GM18498 (cell line): Measurements from ENCODE around the gene SLC2A10.

Source experiments
- ATAC-seq: cut with Tn5 transposase; IDR thresholded peaks from one replicate; pipeline ENCODE4 v1.9.1; 2021; ENCODE audit warnings: mild to moderate bottlenecking, moderate library complexity; ENCODE audit not compliant: unreplicated experiment

The SLC2A10 gene

DNA sequence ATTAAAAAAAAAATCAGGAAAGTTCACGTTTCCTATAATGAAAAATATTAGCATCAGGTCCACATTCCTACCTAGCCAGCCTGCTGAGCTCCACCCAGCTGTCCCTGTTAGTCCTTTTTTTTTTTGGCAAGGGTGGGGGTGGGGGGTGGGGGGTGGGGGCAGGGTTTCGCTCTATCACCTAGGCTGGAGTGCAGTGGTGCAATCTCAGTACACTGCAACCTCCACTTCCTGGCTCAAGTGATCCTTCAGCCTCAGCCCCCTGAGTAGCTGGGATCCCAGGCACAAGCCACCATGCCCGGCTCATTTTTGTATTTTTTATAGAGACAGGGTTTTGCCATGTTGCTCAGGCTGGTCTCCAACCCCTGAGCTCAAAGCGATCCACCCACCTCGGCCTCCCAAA, 7.5 kb upstream of the SLC2A10 start:
- no peak for ATAC-seq

DNA sequence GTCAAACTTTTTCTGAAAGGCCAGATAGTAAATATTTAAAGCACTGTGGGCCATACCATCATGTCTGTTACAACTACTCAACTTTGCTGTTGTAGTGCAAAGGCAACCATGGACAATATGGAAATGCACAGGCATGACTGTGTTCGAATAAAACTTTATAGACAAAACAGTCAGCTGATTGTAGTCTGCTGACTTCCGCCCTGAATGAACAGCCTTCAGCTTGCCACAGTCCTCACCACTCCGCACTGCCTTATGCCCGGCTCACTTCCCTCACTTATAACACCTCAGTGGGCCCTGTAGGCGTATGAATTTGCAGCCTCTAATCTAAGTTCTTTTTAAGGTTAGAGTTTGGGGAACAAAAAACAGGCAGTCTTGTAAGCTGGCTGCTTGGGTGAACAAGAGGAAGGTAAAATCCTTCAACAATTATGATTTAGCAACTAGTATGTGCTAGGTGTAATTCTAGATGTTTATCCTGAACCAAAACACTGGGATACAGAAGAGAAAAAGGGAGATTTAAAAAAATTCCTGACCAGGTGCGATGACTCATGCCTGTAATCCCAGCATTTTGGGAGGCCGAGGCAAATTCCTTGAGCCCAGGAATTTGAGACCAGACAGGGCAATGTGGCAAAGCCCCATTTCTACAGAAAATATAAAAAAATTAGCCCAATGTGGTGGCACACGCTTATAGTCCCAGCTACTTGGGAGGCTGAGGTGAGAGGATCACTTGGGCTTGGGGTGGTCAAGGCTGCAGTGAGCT, 6.8 kb upstream of the SLC2A10 start:
- no peak for ATAC-seq

DNA sequence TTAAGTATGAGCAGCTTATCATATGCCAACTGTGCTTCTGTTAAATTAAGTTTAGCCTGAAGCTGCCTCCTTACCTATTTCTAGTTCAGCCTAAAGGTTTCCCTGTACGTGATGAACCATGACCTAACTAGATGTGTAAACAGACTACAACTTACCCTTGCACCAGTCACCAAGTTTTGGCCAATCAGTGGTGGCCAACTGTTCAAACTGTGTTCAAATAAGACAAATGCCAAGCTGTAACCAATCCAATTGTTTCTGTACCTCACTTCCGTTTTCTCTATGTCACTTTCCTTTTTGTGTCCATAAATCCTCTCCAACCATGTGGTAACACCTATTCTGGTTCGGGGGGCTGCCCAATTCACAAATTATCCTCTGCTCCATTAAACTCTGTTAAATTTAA, 6.0 kb upstream of the SLC2A10 start:
- ATAC-seq = no peak

DNA sequence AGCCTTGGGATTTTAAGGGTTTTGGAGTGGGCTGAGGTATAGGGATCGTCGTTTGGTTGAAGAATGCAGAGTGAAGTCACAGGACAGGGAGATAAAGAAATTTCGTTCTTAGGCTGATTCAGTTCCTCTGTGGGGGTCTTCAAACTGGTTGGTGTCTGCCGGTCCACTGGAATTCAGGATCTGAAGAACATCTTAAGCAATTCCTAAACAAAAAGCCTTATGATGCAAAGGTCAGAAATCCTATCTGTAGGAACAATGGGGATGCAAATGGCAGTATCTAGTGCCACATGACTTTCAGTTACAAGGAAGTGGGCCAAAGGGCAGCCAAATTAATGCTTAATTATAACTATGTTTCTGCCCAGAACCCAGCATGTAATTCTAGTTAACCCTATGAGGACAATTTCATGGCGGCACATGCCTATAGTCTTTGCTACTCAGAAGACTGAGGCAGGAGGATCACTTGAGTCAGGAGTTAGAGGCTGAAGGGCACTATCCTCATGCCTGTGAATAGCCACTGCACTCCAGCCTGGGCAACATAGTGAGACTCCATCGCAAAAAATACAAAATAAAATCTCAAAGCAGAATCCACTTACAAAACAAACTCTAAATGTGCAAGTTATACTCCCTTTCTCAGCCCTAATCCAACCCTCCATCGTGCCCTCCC, 4.6 kb upstream of the SLC2A10 start:
- ATAC-seq = no peak

DNA sequence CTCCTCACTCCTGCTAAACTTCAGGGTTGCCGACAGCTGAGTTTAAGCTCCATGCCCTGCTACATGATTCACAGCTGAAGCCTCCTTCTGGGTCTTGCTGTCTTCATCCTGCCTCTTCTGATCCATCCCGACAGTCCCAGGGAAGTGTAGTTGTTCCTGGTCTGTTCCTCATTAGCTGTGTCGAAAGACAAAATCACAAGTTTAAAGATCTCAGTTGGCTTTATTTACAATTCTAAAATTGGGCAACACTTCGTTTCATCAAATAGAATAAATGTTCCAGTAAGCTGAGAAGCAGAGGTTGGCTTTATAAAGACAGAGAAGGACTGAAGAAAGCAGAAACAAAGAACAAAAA, 4.1 kb upstream of the SLC2A10 start:
- no peak for ATAC-seq

DNA sequence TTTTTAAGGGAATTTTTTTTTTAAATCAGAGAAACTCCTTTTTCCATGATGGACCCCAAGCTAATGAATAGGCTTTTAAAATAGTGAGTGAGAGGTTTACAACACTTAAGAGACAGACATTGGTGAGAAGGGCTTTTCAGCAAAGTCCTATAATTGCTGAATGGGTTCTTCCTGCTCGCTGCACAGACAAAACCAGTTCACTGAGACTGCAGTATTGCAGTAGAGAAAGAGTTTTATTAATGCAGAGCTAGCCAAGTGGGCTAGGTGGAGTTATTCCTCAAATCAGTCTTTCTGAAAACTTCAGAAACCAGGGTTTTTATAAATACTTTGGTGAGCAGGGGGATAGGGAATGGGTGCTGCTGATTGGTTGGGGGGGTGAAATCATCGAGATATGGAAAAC, 3.2 kb upstream of the SLC2A10 start:
- ATAC-seq = no peak

DNA sequence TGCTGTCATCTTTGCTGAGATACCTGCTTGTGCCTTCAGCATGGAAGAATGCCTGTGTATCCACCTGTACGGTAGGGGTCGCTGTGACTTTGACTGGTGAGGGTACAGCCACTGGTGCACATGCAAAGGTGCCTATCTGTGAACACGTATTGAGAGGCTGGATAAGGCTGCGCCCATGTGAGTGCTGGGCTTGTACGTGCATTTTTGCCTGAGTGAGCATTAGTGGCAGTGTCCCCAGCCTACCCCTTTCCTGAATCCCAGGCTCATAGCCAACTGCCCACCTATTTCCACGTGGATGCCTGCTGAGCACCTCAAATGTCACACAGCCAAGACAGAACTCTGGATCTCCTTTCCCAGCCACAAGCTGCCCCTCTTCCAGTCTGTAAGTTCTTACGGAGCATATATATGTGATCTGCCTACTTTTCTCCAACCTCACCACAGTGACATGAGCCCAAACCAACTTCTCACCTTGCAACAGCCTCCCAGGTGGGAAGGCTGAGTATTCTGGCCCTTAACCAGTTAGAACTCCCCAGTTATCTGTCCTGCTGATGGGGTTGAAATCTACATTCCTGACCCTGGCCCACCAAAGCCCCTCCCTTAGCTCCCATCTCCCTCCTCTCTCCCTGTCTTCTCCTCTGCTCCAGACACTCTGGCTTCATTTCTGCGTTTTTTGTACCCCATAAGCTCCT, 1.1 kb upstream of the SLC2A10 start:
- ATAC-seq = no peak

DNA sequence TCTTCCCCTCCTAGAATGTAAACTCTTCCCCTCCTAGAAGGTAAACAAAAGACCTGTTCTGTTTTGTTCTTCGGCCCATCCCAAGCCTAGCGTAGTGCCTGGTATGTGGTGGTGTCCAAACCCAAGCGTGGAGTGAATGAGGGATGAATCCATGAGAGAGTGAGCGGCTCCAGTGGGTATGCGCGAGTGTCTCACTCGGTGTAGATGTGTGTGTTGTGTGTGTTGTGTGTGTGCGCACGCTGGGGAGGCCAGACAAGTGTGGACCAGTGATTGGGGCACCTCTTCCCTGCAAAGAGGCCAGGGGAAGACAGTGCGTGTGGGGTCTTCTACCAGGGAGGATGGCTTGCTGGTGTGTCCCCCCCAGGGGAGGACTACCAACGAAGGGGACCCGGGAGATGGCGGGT, 392 bp upstream of the SLC2A10 start:
- no peak for ATAC-seq

DNA sequence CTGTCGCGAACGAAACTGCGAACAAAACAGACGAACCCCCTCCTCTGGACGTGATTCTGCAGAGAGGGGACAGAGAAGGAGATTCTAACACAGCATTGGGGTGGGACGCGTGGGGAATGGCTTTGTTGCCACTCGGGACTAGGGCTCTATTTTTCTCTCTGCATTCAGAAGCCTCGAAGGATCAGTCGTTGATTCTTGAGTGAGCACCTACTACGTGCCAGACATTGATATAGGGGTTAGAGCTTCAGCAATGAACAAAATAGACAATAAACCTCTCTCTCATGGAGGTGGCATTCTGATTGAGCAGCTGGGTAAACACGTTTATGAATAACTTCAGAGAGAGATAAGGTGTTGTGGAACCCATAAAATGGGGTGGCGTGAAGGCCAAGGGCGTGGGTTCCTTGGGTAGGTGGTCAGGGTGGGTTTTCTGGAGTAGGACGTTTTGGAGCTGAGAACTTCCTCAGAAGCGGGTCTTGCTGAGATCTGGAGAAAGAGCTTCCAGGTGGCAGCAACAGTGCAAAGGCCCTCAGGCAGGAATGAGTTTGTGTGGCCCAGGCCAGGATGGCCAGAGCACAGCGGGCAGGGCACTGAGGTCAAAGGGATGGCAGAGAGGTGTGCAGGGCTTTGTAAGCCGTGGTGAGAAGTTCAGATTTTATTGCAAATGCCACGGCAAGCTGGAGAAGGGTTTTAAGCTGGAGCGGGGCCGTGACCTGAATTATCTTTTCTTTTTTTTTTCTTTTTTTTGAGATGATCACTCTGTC, 884 bp downstream of the SLC2A10 start:
- no peak for ATAC-seq

DNA sequence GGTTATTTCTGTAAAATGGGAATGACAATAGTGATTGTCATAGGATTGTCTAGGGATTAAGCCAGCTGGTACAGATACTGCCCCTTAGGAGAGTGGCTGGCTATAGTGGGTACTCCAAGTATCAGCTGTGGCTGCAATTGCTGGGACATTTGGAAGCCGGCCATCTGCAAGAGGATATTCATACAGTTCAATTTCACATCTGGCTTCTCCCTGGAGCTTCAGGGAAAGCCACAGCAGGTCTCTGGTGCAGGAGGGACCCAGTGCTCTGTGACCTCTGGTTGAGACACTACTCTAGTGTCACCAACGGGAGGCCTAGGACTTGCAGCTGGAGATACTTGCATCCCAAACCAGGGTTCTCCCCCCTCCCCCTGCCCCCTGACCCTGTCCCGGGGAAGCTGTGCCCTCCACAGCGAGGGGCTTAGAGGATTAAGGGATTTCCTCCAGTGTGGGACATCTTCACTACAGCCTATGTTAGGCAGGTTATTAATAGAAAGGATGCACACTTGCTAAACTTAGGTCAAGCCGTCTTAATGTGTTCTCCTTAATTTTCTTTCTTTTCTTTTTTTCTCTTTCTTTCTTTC, 2.7 kb downstream of the SLC2A10 start:
- ATAC-seq = no peak

DNA sequence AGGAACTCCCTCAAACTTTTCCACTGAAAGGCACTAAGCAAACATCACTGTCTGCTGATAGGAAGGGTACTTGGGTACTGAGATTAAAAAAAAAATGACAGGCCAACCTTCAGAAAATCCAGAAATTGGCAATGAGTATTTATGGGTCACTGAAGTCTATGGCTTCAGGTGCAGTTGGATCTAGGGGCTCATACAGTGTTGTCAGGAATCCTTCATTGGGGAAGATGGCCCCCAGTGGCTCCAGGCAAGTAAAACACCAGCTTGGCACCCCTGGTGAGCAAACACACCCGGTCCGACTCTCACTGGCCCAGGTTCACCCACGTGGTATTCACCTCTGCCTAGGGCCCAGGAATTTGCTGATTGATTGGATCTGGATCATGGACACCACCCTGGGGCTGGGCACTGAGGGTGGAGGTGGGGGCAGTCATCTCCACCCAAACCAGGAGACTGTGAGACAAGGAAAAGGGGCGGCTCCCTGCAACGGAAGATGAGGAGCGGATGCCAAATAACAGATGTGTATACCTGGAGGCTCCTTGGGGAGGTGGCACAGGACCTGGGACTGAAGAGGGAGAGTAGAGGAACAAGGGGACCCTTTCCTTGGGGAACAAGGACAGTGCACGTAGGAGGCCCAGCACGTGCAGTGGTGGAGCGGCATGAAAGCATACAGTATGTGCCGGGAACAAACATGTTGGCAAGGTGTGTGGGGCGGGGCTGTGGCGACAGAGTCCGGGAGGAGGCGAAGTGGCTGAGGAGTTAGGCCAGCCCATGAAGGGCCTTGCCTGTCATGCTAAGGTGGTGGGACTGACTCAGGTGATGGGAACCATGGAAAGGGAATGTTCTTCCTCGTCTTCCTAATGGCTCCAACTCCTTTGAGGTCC, 4.7 kb downstream of the SLC2A10 start:
- no peak for ATAC-seq

DNA sequence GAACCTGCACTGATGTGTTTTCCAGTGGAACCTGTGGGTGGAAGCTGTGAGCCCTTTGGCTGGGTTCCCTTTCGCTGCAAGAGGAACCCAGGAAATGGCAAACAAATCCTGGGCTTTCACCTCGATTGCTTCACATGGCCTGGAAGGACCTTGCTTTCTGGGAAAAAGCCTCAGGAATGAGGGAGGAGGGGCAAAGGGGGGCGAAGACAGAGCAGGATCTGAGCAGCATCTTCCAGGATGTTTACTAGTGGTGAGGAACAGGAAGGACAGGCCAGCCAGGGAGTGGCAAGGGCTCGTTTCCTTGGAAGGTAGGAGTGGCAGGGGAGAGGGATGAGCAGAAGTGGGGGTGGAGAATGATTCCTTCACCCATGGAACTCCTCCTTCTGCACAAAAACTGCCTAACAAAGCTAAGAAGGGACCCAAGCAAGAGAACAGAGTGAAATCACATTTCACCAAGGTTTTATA, 5.9 kb downstream of the SLC2A10 start:
- ATAC-seq = no peak

DNA sequence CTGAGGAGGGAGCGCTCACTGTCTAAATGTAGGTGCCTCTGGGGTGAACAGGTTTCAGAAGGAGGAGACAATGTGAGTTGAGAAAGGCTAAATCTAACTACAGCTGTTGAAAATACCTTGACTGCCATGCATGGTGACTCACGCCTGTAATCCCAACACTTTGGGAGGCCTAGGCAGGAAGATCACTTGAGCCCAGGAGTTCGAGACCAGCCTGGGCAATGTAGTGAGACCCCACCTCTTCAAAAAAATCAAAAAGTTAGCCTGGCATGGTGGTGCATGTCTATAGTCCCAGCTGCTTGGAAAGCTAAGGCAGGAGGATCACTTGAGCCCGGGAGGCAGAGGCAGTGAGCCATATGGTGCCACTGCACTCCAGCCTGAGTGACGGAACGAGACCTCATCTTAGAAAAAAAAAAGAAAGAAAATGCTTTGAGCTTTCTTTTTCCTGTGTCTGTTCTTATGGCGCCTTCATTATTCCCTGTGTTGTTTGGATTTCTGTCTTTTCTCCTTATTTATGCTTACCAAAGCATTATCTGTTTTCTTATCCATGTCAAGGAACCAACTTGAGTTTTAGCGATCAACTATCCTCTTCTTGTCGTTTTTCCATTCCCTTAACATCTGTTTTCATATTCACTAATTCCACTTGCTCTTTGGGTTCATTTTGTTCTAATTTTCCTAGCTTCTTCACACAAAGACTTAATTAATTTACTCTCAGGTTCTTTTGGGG, 8.5 kb downstream of the SLC2A10 start:
- no peak for ATAC-seq

DNA sequence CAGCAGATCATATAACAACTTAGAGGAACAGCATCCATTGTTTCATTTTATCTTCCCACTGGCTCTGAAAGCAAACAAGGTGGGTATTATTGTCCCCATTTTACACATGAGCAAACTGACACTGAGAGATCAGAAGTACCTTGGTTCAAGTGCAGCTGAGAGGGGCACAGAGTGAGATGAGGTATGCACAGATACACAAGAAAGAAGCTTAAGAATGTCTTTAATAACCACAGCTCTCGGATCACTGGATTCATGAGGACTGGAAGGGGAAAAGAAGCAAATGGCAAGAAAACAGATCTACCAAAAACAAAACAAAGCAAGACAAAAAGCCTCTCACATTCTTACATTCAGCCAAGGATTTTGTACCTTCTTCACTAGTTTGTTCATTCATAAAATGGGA, 10.6 kb downstream of the SLC2A10 start:
- ATAC-seq = no peak

DNA sequence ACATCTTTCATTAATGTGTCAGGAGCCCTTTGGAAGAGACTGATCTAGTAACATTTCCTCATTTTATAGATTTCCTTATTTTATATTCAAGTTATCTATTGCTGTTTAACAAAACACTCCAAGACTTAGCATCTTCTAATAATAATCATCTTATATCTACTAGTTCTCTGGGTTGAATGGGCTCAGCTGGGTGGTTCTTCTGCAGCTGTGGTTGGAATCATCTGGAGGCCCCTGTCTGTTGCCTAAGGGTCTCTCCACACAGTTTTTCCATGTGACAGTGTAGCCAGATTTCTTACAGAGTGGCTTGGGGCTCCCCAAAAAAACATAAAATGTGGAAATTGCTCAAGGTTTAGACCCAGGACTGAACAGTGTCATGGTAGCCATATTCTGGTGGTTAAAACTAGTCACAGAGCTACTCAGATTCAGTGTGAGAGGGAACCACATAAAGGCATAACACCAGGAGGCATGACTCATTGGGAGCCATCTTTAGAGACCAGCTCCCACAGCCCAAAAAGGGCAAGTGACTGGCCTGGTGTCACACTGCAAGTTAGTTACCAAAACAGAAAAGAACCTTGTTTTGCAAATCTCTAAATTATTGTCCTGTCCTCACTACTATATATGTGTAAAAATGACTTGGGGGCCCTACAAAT, 11.5 kb downstream of the SLC2A10 start:
- no peak for ATAC-seq

DNA sequence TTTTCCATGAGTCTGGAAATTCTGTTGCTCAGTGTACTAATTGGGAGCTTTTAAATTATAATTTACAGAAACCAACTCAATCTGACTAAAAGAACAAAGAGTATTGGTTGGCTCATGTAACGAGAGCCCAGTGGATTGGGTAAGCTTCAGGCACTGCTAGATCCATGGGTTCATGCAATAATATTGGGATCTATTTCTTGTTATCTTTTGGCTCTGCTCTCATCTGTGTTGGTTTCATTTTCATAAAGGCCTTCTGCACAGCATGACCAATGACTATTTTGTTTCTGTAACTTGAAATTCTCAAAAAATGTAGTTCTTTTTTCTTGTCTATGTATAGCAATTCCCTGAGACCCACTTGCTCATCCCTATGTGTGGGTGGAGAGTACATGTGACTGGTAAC, 12.0 kb downstream of the SLC2A10 start:
- ATAC-seq = no peak

DNA sequence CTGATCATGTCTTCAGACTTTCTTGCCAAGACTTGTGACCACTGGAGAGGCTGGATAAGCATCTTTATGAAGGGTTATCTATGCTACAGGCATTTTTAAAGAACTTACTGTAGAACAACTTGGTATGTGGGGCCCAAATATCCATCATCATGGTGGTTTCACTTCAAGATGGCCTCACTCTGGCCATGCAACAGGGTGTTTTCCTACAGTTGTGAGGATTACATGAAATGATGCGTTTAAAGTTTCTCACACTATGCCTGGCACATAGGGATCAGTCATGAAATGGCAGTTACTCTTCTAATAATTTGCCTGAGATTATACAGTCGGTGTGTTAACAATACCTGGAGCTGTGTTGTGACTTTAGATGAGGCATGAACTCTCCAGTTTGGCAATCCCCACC, 13.0 kb downstream of the SLC2A10 start:
- ATAC-seq = no peak

DNA sequence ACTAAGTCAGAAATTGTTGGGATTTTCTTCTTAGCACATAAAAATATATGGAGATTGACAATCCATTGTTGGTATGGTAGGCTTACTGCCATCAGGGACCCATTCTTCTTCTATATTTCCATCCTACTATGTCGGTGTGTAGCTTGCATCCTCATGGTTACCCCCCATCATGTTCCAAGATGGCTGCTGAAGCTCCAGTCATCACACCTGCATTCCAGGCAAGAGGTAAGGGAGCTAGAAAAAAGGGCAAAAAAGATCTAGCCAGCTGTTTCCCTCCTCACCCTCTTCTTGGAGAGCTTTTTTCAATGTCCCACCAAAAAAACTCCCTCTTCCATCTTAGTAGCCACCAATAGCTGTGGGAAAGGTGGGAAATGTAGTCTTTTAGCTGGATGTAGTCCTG, 13.6 kb downstream of the SLC2A10 start:
- ATAC-seq = no peak
